Ishikawa (cell line): Measurements from ENCODE around the gene HK1.

Experiments used
- CEBPB ChIP-seq: IDR thresholded peaks from 2 replicates; pipeline ENCODE4 v1.6.1; 2012
- CREB1 ChIP-seq: IDR thresholded peaks from 2 replicates; pipeline ENCODE4 v1.6.1; 2012; ENCODE audit warnings: low read depth
- EGR1 ChIP-seq: IDR thresholded peaks from 2 replicates; pipeline ENCODE4 v1.6.1; 2012
- EP300 ChIP-seq: IDR thresholded peaks from 2 replicates; pipeline ENCODE4 v1.6.1; 2012; ENCODE audit warnings: borderline replicate concordance
- FOXM1 ChIP-seq: IDR thresholded peaks from 2 replicates; pipeline ENCODE4 v1.6.1; 2012; ENCODE audit warnings: low read depth, borderline replicate concordance
- MAX ChIP-seq: IDR thresholded peaks from 2 replicates; pipeline ENCODE4 v1.6.1; 2012
- NFIC ChIP-seq: IDR thresholded peaks from 2 replicates; pipeline ENCODE4 v1.6.1; 2012
- RAD21 ChIP-seq: IDR thresholded peaks from 2 replicates; pipeline ENCODE4 v1.6.1; 2012; ENCODE audit warnings: low read depth
- REST ChIP-seq: IDR thresholded peaks from 2 replicates; pipeline ENCODE4 v1.6.1; 2012; ENCODE audit warnings: low read depth, mild to moderate bottlenecking
- TAF1 ChIP-seq: IDR thresholded peaks from 2 replicates; pipeline ENCODE4 v1.6.1; 2012; ENCODE audit warnings: low read depth, mild to moderate bottlenecking
- TCF12 ChIP-seq: IDR thresholded peaks from 2 replicates; pipeline ENCODE4 v1.6.1; 2012; ENCODE audit warnings: low read depth
- TEAD4 ChIP-seq: IDR thresholded peaks from 2 replicates; pipeline ENCODE4 v1.6.1; 2012
- YY1 ChIP-seq: IDR thresholded peaks from 2 replicates; pipeline ENCODE4 v1.6.1; 2012; ENCODE audit warnings: low read depth
- ZBTB7A ChIP-seq: IDR thresholded peaks from 2 replicates; pipeline ENCODE4 v1.6.1; 2012; ENCODE audit warnings: low read depth
- TF ChIP-seq, protein P1 (sequence below): IDR thresholded peaks from 2 replicates; pipeline ENCODE4 v1.6.1; 2012

Gene HK1

GRCh38 chr10:69259547-69260243, 18.6 kb upstream of the HK1 start:
- no peak for TF ChIP-seq REST
- no peak for TF ChIP-seq TCF12
- no peak for TF ChIP-seq EP300
- TF ChIP-seq YY1 = no peak
- no peak for TF ChIP-seq NFIC
- no peak for TF ChIP-seq FOXM1
- no peak for TF ChIP-seq ZBTB7A
- TF ChIP-seq EGR1 = no peak
- TF ChIP-seq, protein P1, sequence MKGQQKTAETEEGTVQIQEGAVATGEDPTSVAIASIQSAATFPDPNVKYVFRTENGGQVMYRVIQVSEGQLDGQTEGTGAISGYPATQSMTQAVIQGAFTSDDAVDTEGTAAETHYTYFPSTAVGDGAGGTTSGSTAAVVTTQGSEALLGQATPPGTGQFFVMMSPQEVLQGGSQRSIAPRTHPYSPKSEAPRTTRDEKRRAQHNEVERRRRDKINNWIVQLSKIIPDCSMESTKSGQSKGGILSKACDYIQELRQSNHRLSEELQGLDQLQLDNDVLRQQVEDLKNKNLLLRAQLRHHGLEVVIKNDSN = no peak
- TF ChIP-seq RAD21 = no peak
- no peak for TF ChIP-seq TEAD4
- TF ChIP-seq TAF1 = no peak

GRCh38 chr10:69261184-69261583, 17.1 kb upstream of the HK1 start:
- TF ChIP-seq, protein P1 = no peak
- TF ChIP-seq TAF1 (no peak), EGR1 (no peak), ZBTB7A (no peak), EP300 (no peak), MAX (no peak), RAD21 (no peak), NFIC (no peak), YY1 (no peak), CEBPB (no peak), TEAD4 (no peak), CREB1 (no peak), FOXM1 (no peak), TCF12 (no peak), REST (no peak)

DNA sequence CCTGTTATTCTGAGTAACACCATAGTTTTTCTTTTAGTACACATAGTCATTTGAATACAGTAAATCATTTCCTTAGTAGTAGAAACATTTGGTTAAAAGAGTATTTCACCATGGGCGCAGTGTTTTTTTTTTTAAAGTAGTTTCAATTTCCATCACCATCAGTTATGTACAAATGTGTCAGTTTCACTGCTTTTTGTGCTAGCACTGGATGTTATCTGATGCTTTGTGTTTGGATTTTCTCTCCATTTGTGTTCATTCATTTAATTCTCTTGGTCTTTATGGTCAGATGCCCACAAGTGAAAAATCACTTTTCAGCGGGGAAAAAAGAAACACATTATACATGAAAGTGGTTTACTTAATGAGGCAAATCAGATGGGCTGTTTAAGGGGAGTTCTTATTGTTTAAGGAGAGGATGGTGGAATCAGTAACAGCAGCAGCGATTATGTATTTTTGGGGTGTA, 16.0 kb upstream of the HK1 start:
- no peak for TF ChIP-seq NFIC
- TF ChIP-seq TCF12 = no peak
- TF ChIP-seq, protein P1 = no peak
- TF ChIP-seq CREB1 = no peak
- TF ChIP-seq YY1 = no peak

DNA sequence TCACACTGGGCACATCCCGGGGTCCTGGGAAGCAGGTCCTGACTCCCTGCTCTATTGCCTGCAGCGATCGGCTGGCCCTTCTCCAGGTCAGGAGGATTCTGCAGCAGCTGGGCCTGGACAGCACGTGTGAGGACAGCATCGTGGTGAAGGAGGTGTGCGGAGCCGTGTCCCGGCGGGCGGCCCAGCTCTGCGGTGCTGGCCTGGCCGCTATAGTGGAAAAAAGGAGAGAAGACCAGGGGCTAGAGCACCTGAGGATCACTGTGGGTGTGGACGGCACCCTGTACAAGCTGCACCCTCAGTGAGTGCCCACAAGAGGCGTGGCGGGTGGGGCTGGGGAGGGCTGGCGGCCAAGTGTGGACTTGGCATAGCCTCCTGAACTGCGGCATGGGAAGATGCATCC, 12.8 kb upstream of the HK1 start:
- TF ChIP-seq TEAD4 (no peak), EGR1 (no peak), ZBTB7A (no peak), TAF1 (no peak), CREB1 (no peak), CEBPB (no peak), EP300 (no peak), MAX (no peak), NFIC (no peak), REST (no peak), FOXM1 (no peak), YY1 (no peak), RAD21 (no peak), TCF12 (no peak)
- TF ChIP-seq, protein P1 = no peak
